ENCODE results near the gene MT1H. TPM values are rescaled to one million over a fixed set of nuclear protein-coding genes. Genes with fewer than 3 reads are reported as not detected.

The MT1H gene
- total RNA-seq, 1 donor from 2014 or later: not detected

DNA sequence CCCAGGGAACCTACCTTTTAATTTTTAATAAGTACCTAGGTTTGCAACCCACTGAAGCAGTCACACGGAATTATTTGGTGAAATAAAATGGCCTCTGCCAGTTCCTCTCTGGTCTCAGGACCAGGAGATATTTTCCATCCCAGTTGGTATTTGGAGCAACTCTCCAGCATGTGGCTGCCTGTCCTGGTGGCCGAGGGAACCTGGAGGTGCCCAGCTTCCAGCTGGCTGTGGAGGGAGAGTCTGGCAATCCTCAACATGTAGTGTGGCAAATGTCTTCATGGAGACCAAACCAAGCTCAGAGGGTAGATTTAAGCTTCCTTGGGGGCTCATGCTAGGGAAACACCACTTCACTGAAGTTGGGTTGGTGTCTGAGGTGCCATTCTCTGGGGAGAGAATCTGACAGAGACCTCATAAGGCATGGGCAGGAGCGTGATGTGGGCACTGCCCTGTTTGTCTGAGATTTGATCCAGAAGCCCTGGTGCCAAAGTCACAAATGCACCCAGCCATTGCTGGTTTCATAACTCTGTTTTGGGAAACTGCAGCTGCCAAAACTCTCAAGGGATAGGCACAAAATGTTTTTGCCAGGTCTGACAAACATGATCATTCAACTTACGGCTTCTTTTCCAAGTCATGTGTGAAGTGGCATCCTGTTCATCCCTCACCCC lies 15.4 kb downstream of the MT1H start:
- Histone ChIP-seq H3K36me3 (no peaks in the 10 kb centered on the region), H3K27ac (replicated peaks) (peak overlapping the region; percentile 94), H3K4me3 (peak overlapping the region; percentile 80), H3K27me3 (ENCODE audit: low read depth) (no peaks in the 10 kb centered on the region), H3K9me3 (replicated peaks) (peaks cover 7% of the 10 kb centered on the region), H3K4me1 (peaks cover 54% of the 10 kb centered on the region)
- TF ChIP-seq, protein P1, sequence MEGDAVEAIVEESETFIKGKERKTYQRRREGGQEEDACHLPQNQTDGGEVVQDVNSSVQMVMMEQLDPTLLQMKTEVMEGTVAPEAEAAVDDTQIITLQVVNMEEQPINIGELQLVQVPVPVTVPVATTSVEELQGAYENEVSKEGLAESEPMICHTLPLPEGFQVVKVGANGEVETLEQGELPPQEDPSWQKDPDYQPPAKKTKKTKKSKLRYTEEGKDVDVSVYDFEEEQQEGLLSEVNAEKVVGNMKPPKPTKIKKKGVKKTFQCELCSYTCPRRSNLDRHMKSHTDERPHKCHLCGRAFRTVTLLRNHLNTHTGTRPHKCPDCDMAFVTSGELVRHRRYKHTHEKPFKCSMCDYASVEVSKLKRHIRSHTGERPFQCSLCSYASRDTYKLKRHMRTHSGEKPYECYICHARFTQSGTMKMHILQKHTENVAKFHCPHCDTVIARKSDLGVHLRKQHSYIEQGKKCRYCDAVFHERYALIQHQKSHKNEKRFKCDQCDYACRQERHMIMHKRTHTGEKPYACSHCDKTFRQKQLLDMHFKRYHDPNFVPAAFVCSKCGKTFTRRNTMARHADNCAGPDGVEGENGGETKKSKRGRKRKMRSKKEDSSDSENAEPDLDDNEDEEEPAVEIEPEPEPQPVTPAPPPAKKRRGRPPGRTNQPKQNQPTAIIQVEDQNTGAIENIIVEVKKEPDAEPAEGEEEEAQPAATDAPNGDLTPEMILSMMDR (IDR thresholded peaks at IDR 0.05; ENCODE audit: borderline replicate concordance): no peak
- DNase-seq: no peak
- intact Hi-C loops (cut with micrococcal nuclease): no loop called here

- Histone ChIP-seq H3K4me1 (peaks cover 37% of the 10 kb centered on the region), H3K27me3 (ENCODE audit: low read depth) (no peaks in the 10 kb centered on the region), H3K27ac (replicated peaks) (no peak overlapping the region), H3K9me3 (replicated peaks) (peaks cover 7% of the 10 kb centered on the region), H3K4me3 (no peak overlapping the region), H3K36me3 (no peaks in the 10 kb centered on the region)
- no peak for DNase-seq
- TF ChIP-seq, protein P1 (IDR thresholded peaks at IDR 0.05; ENCODE audit: borderline replicate concordance): no peak
- intact Hi-C loops (cut with micrococcal nuclease): no loop called here
Measured at GRCh38 chr16:56686758-56687157, 17.1 kb downstream of the MT1H start.

DNA sequence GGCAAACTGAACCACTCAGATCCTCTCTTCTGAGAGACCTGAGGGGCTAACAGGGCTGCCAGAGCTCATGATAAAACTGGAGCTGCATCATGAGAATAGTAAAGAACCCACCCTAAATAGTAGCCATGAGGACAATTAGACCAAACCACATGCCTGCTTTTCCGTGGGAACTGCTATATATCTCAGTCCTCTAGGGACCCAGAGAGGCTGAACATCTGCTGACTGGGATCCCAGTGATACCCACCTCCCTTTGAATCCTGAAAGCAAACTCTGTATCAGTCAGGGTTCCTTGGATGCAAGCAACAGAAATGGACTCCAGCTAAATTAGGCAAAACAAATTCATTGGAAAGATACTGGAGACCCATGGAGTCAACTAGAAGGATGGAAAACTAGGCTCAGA lies 19.1 kb downstream of the MT1H start:
- H3K36me3 ChIP-seq: no peaks in the 10 kb centered on the region
- intact Hi-C loops (cut with micrococcal nuclease): no loop called here
- no peak overlapping the region for H3K27ac ChIP-seq (replicated peaks)
- peaks cover 7% of the 10 kb centered on the region for H3K9me3 ChIP-seq (replicated peaks)
- DNase-seq: no peak
- H3K4me3 ChIP-seq: no peak overlapping the region
- TF ChIP-seq, protein P1 (IDR thresholded peaks at IDR 0.05; ENCODE audit: borderline replicate concordance): no peak
- H3K4me1 ChIP-seq: peaks cover 27% of the 10 kb centered on the region
- H3K27me3 ChIP-seq (ENCODE audit: low read depth): no peaks in the 10 kb centered on the region

- no peak for DNase-seq
- intact Hi-C loops (cut with micrococcal nuclease): no loop called here
- no peaks in the 10 kb centered on the region for H3K36me3 ChIP-seq
- peaks cover 22% of the 10 kb centered on the region for H3K4me1 ChIP-seq
- H3K27me3 ChIP-seq (ENCODE audit: low read depth): no peaks in the 10 kb centered on the region
- H3K9me3 ChIP-seq (replicated peaks): peaks cover 7% of the 10 kb centered on the region
- TF ChIP-seq, protein P1 (IDR thresholded peaks at IDR 0.05; ENCODE audit: borderline replicate concordance): no peak
- H3K27ac ChIP-seq (replicated peaks): no peak overlapping the region
- H3K4me3 ChIP-seq: no peak overlapping the region
Measured at GRCh38 chr16:56689171-56689570, 19.6 kb downstream of the MT1H start.

DNA sequence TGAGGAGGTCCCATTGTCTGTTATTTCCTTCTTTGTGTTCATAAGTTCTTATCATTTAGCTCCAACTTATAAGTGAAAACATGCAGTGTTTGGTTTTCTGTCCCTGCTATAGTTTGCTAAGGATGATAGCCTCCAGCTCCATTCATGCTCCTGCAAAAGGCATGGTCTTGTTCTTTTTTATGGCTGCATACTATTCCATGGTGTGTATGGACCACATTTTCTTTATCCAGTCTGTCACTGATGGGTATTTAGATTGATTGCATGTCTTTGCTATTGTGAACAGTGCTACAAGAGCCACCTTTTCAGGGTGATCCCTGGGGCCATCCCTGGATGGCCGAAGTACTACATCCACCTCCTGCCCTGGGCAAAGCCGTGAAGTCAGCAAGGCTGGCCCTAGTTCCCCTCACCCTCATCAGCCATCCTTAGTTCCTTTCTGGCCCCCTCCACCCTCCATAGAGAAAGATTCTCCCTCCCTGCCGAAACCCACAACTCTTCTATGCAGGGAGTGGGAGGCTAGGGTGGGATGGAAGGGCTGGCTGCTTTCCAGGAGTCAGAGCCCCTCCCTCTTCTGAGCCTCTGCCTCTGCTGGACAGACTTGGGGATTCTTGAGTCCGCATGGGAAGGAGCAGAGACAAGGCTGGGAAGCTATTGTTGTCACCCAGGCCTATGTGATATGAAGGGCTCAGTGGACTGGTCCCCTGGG lies 21.0 kb downstream of the MT1H start:
- no peak overlapping the region for H3K27ac ChIP-seq (replicated peaks)
- no peaks in the 10 kb centered on the region for H3K27me3 ChIP-seq (ENCODE audit: low read depth)
- TF ChIP-seq, protein P1 (IDR thresholded peaks at IDR 0.05; ENCODE audit: borderline replicate concordance): no peak
- peaks cover 8% of the 10 kb centered on the region for H3K4me1 ChIP-seq
- no peak overlapping the region for H3K4me3 ChIP-seq
- peaks cover 7% of the 10 kb centered on the region for H3K9me3 ChIP-seq (replicated peaks)
- intact Hi-C loops (cut with micrococcal nuclease): no loop called here
- H3K36me3 ChIP-seq: no peaks in the 10 kb centered on the region
- no peak for DNase-seq
